Endometrium (tissue), 2 donors: ENCODE measurements around the gene RGP1.

Experiments used
- FAIRE-seq: peaks from 2 replicates; lab custom pipeline; 2012; peaks lifted over from hg19 to GRCh38; lab: Jason Lieb, UNC
- donor health status: control.
- donor health status: control.

The RGP1 gene

DNA sequence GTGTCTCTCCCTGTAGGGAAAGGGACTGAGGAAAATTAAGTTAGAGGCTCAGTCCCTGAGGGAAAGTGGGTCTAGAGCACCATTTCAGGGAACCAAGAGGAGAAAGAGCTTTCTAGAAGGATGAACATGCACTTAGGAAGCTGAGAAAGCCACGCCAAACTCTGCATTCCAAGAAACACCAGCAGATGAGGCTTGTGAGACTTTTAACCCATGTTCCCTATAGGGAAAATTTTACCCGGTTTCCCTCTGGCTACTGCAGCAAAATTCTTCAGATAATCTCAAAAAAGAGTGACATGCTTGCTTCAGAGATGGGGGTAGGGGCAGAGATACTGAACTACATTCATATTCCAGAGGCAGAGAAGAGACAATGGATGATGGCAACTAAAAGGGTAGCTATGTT is 25.7 kb upstream of the RGP1 start:
- FAIRE-seq, result no peak

DNA sequence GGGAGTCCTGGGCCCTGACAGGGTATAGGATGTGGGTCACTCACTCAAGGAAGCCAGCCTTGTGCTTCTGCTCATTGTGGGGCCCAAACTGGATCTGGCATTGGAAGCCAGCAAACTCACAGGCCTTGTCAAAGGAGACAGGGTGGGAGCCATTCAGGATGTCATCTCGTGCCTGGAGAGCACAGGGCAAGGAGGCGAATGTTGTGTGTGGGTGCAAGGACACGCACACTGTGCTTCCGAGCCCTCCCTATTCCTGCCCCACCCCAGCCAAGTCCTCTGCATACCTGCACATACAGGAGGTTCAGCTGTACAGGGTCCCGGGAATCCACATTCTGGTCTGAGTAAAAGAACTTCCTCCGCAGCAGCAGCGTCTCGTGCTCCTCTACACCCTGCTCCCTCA is 25.2 kb upstream of the RGP1 start:
- FAIRE-seq, result no peak

DNA sequence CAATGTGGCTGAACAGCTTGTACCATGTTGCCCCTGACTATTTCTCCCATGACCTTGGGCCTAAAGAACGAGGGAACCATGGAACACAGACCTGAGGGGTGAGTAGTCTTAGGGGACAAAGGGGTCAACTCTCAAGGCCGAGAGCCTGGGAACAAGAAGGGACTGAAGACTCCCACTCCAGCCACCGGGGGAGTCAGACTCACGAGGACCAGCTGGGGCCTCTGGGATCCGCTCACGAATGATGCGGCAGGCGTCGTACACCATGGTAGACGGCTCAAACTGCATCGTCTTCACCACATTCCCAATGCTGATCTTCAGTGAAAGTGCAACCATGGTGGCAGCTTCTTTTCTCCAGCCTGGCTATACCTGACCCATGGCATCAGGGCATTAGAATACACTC is 23.7 kb upstream of the RGP1 start:
- no peak for FAIRE-seq

DNA sequence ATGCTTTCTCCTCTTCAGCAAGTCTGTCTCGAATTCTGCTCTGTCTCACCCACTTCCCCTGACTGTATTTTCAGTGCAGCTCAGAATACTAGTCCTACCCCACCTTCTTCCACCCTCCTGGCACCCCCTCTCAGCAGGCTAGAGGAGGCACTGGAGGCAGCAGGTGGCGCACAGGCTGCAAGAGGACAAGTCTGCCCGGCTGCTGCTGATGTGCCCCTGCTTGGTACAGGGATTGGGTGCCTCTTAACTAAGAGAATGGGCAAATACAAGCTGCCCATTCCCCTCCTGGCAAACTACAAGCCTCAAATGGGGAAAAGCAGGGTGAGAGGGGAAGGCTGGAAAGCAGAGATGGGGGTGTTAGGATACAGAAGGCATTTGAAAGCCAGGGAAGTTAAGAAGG is 22.2 kb upstream of the RGP1 start:
- no peak for FAIRE-seq

DNA sequence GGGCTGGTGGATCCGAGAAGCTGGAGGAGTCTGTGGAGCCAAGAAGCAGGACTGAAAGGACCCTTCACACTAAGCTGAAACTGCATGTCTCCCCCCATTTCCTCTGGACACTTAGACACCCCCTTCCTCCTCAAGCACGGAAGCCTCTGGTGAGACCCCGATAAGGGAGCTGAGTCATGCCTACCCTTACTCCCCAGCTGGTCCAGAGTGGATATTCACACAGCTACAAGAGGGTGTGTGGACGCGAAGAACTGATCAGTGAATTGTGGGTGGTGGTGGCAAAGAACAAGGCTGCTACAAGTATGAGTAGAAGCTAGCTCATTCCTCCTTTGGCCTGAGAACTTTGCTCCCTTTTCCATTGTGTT is 21.4 kb upstream of the RGP1 start:
- no peak for FAIRE-seq

DNA sequence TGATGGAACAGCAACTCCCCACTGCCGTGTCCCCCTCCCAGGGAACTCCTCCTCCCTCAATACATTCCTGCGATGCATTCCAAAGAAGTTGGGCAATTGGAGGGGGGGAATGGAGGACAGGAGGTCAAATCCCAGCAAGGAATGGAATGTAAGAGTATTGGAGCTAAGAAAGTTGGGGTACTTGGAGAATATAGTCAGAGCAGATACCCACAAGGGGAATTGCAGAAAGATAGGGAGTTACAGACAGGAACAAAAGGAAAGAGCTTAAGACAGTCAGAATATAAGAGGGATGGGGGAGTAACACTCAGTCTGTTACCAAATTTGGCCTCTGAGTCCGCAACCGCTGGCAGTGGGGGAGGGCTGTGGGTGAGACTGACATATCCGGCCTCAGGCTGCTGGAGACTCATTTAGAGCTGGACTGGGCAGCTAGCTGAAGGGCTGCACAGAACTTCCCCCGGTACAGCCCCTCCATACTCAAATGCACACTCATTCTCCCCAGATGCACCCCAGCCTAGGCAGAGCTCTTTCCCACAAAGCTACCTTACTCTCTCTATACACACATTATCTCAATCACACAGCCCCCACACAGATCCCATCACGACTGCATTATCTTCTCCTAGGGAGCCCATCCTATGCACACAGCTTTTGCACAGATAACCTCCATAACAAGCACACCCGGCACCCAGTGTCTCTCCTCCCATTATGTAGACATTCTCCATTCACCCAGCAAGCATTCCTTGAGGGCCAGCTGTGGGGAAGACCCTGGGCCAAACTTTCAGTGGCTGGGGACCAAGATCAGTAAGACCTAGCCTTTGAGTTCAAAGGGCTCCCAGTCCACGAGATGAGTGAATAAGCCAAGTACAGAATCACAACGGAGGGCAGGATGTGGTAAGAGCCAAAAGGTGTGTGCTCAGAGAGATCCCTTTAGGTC is 20.8 kb upstream of the RGP1 start:
- no peak for FAIRE-seq

DNA sequence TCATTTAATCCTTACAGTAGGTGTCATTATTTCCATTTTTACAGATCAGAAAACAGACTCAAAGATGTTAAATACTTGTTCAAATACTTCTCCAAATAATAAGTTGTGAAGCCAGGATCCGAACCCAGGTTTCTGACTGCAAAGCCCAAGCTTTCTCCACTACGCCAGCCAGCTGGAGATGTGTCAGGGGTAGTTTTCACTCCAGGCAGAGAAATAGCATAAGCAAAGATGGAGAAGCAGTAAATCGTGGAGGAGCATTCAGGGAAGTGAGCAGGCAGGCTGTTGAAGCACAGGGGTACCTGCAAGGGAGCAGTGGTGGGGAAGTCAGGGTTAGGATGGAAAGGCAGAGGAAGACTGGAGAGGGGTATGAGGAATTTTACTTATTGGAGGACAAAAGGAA is 20.0 kb upstream of the RGP1 start:
- no peak for FAIRE-seq

DNA sequence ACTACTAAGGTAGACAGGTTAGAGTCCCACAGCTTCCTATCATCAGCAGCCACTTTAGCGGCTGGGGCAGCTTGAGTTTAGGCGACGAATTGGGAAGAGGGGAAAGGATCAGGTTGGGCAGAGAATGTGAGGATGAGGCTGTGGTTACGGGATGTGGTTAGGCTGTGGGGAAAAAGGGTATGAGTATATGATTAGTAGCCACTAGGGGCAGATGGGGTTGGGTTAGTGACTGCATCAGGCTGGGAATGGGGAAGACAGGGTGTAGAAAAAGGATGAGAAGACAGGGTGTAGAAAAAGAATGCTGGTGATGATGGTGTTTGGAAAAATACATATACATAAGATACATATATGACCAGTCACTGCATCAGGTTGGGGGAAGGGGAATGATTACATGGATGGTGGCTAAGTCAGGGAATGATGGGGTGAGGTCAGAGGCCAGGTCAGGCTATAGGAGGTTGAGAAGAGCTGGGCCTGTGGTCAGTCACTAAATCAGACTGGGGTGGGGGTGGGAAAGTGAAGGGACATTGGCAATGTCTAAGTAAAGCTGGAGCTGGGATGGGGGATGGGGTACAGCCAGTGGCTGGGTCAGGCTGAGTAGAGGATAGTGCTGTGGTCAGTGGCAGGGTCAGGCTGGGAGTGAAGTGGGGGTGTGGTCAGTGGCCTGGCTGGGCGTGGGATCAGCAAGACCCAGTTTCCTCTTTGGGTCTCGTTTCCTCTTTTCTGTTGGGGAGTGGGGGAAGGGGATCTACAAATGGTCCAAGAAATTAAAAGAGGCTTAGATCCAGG is 19.2 kb upstream of the RGP1 start:
- FAIRE-seq, result no peak

DNA sequence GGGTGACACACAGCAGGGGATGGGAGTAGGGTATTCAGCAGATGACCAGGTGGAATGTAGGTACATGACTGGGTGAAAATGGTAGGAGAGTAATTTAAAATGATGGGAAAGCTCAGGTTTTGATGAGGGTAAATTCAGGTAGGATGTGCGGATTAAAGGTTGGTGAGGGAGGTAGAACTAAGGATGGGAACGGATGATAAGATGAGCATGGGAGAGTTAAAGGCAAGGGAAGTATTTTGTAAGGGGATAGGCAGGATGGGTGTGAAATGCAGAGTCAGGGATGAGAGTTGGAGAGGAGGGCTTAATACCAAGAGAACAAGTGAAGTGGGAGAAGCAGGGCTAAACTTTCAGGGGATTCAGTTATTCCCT is 18.6 kb upstream of the RGP1 start:
- no peak for FAIRE-seq

DNA sequence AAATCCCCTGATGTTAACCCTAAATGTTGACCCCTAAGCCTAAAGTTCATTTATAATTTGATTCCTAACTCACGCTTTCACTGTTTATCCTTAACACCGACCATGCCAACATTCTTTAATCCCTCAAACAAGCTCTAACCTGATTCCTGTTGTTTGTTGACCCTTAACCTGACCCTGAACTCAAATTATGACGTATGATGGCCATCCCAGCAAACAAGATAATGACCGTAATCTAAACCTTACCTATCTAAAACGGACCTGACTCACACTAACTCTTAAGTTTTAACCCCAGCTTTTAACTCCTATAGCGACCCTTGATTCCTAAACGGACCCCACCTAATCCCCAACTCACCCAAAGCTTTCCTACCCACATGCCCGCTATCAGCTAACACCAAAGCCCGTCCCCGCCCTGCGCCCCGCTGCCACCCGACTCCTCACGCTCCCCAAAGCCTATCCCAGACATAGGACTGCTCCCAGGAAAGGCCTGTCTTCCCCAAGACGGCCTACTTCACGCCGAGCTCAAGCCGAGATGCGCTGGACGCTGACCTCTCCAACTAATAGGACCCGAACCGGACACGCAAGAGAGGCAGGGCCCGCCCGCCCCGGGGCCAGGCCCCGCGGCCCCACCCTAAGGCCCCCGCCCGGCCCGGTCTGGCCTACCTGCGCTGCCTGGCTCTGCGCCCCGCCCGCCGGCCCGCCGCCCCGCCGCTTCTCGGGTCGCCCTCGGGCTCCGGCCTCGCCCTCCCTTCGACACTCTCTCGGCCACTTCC is 17.5 kb upstream of the RGP1 start:
- no peak for FAIRE-seq

DNA sequence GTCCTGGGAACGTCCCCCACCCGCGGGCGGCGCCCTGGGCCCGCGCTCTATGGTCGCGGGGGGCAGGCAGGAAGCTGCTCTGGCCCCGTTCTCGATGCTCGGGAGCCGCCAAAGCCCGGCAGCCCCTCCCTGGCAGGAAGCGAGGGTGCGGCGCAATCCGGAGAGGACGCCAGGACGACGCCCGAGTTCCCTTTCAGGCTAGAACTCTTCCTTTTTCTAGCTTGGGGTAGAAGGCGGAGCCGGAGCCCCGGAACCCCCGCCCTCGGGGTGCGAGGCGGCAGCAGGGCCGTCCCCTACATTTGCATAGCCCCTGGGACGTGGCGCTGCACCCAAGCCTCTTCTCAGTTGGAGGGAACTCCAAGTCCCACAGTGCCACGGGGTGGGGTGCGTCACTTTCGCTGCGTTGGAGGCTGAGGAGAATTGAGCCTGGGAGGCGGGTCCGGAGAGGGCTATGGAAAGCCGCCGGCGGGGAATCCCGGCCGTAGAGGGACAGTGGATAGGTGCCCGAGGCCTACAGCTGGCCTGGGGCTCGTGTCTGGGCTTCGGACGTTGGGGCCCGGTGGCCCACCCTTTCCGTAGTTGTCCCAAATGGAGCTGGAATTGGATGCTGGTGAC is 16.8 kb upstream of the RGP1 start, which contains the start of the genes CREB3 and TLN1:
Gene CREB3 (plus strand): TSS at position 482 of the 615 bp plus-strand sequence. CDS start 107 bp downstream, at position 589.
Gene TLN1 (minus strand): TSS at position 11 of the 615 bp plus-strand sequence. CDS start 6,501 bp downstream, outside the sequence.
- FAIRE-seq, result peak; percentile 96

DNA sequence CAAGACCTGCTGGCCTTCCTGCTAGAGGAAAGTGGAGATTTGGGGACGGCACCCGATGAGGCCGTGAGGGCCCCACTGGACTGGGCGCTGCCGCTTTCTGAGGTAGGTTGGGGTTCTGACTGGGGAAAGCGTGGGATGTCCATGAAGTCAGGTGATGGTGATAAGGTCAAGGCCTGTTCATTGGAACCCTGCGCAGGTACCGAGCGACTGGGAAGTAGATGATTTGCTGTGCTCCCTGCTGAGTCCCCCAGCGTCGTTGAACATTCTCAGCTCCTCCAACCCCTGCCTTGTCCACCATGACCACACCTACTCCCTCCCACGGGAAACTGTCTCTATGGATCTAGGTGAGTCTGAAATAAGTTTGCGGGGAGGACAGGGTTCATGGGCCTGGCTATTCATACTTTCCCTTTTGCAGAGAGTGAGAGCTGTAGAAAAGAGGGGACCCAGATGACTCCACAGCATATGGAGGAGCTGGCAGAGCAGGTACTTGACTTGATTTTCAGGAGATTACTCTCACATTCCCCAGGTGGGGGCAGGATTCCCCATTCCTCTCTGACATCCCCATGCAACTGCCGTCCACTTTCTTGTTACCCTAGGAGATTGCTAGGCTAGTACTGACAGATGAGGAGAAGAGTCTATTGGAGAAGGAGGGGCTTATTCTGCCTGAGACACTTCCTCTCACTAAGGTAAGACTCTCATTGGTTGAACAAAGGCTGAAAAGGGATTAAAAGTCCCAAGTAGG is 16.1 kb upstream of the RGP1 start:
- FAIRE-seq, result no peak

DNA sequence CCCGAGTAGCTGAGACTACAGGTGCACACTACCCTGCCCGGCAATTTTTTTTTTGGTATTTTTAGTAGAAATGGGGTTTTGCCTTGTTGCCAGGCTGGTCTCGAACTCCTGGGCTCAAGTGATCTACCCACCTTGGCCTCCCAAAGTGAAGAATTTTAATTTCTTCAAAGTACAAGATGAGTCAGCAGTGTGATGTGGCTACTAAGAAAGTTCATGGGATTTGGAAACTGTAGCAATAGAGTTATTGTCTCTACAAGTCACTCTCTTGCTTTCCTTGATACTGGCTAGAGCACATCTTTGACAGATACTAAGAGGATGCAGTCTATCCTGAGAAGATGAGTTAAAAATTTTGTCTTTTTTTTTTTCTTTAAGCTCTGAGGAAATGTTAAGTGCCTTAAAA is 15.0 kb upstream of the RGP1 start:
- FAIRE-seq, result no peak

DNA sequence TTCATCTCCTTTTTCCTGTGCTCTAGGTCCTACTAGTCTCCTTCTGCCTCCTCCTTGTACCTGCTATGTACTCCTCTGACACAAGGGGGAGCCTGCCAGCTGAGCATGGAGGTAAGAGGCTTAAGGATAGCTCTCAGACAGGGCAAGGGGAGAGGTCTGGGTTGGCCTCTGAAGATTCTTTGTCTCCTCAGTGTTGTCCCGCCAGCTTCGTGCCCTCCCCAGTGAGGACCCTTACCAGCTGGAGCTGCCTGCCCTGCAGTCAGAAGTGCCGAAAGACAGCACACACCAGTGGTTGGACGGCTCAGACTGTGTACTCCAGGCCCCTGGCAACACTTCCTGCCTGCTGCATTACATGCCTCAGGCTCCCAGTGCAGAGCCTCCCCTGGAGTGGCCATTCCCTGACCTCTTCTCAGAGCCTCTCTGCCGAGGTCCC is 12.9 kb upstream of the RGP1 start:
- FAIRE-seq, result no peak

DNA sequence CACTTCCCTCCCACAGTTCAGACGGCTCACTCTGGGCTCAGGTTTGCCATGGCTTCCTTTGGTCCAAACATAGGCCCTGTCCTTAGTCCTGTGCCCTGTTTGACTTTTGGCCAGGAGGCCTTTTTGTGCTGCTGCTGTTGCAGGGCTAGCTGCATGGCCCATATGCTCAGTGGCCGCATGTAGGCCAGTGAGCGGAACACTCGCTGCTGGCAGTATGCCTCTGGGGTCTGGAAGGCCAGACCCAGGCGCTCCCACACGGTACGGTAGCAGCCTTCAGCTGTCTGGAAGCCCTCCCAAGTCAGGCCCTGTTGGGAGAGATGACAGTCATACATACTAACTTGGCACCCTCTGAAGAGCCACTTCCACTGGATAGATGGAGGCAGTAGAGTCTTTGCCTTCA is 11.9 kb upstream of the RGP1 start:
- FAIRE-seq, result no peak

DNA sequence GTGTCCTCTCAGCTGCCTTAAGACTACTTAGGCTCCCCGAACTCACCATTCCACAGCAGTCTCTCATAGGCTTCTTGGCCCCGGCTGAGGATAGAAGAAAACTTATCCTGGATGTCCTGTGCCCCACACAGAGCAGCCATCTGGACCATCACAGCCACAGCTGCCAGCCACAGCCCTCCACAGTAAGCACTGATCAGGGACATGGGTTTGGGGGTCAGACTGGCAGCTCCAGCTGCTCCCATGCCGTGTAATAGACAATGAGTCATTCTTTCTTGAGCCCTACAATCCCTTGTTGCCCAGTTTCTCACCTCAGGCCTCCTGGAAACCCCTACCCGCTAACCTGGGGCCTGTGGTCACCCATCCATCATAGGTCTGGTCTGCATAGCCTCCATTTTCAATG is 10.9 kb upstream of the RGP1 start:
- no peak for FAIRE-seq

DNA sequence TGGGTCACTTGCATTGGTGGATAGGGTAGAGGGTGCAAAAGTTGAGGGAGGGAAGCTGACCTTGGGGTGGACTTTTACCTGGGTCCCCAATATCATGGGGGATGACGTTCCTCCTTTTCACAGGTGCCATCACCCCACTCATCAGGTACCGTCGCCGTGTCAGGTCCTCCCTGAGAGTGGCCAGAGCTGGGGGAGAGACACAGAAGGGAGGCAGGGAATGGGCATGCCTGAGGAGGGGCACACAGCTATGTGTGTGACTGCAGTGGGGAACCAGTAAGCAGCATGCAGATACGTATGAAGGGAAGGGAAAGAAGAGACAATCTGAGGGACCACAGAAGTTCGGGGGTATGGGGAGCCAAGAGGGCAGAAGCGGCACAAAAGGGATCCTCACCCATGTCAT is 10.2 kb upstream of the RGP1 start:
- no peak for FAIRE-seq

DNA sequence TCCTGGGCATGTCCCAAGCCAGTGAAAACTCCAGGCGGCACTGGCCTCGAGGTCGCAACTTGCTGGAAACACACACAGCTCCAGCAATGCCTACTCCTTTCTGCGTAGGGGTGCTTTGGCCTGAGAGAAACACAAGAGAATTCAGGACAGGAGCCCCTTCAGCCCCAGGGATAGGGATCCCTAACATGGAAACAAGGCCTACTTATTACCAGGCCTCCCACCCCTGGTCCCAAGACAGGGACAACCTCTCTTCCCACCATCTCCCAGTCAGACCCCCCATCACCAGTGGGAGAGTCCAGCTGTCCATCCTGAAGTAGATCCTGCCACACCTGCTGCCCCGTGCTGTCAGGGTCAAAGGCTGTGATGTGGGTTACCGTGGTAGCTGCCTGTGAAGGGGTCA is 8.8 kb upstream of the RGP1 start:
- no peak for FAIRE-seq

DNA sequence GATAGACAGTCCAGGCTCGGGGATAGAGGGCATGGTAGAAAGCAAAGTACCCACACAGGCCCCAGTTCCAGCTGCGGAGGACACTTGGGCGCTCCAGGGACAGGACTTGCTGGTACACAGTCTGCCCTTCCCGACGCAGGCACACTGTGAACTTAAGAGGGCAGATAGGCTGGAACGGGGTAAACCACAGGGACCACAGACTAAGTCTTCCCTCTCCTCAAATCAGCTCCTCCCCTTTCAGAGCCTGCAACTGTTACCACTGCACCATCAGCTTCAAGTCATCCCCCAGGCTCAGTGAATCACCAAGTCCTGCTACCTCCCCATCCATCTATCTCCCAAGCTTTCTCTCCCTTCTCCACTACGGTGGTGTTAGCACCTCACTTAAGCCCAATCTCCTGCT is 7.3 kb upstream of the RGP1 start:
- no peak for FAIRE-seq

DNA sequence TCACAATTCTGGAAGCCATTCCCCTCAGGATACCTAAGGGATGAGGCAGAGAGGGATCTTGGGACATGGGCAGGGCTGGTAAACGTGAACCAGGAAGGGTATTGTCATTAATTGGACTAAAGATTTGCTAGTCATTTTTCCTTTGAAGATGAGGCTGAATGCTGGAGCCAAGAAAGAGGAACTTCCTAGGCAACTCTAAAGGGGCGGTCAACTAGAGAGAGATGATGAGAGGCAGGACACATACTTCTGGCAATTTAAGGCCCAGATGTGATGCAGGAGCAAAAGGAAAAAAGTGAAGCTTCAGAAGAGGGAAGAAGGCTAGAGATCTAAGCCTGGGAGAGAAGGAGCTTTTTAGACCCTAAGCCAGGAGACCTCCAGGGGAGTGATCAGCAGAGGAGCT is 5.6 kb upstream of the RGP1 start:
- no peak for FAIRE-seq

DNA sequence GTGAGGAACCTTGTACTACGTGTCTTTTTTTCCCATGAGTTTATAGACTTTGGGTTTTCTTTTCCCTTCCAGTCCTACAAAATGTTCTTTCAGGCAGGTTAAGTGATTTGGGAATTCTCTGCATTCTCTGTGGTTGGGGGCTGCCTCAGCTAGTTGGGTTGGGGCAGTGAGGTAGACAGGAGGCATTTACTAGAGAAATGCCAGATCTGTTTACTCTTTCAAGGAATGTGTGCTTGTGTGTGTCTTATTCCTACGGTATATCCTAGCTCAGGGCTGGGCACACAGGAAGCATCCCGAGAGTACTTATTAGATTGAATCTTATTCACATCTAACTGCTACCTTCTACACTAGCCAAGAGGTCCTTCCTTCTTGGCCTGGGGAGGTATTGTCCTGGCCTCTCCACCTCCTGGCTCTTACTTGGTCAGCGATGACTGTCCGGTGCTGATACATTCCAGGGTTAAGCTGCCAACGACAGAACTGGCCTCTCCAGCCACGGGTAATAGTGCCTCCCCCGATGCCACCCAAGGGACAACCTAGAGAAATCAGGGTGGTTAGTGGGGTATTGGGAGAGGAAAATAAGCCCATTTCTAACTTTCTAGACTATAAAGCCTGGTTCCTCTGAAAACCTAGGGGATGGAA is 5.1 kb upstream of the RGP1 start:
- FAIRE-seq, result no peak
